Osteoblast (primary cell): Measurements from ENCODE around the gene CHST9. TPM values are rescaled to one million over a fixed set of nuclear protein-coding genes. Genes with fewer than 3 reads are reported as not detected.

Source experiments
- DNase-seq: peaks from one replicate; pipeline ENCODE4 v3.0.0; 2011; ENCODE audit warnings: low spot score, mixed read lengths; ENCODE audit not compliant: insufficient read length; ENCODE audit errors: missing footprints
- H2AFZ ChIP-seq: 2 replicates; pipeline ENCODE4 v1.6.0; 2011; ENCODE audit warnings: mild to moderate bottlenecking, low read length
- H3K27ac ChIP-seq: 2 replicates; pipeline ENCODE4 v1.5.1; 2011; ENCODE audit warnings: mild to moderate bottlenecking, low read depth, low read length, moderate library complexity
- H3K27me3 ChIP-seq: 2 replicates; pipeline ENCODE4 v1.6.0; 2012; ENCODE audit warnings: mild to moderate bottlenecking, control low read depth, inconsistent platforms, low read length, moderate library complexity; ENCODE audit not compliant: insufficient read depth
- H3K36me3 ChIP-seq: 2 replicates; pipeline ENCODE4 v1.5.1; 2011; ENCODE audit warnings: mild to moderate bottlenecking, low read length, control low read depth, moderate library complexity; ENCODE audit not compliant: insufficient read depth
- H3K4me1 ChIP-seq: 2 replicates; pipeline ENCODE4 v1.5.1; 2011; ENCODE audit warnings: mild to moderate bottlenecking, low read length, control low read depth, moderate library complexity; ENCODE audit not compliant: insufficient read depth
- H3K4me2 ChIP-seq: 2 replicates; pipeline ENCODE4 v1.6.0; 2011; ENCODE audit warnings: mild to moderate bottlenecking, low read length; ENCODE audit not compliant: insufficient read depth
- H3K4me3 ChIP-seq: fragments of 200-600 bp; sonication (generic); 3 replicates; pipeline ENCODE4 v1.5.1; 2012; ENCODE audit warnings: mild to moderate bottlenecking, low read length, inconsistent platforms; ENCODE audit not compliant: insufficient read depth
- H3K79me2 ChIP-seq: 2 replicates; pipeline ENCODE4 v1.6.0; 2012; ENCODE audit warnings: mild to moderate bottlenecking, low read length, control low read depth, inconsistent platforms; ENCODE audit not compliant: insufficient read depth
- H3K9me3 ChIP-seq: 2 replicates; pipeline ENCODE4 v1.5.1; 2011; ENCODE audit warnings: low read depth, low read length, control low read depth
- H4K20me1 ChIP-seq: 2 replicates; pipeline ENCODE4 v1.6.0; 2012; ENCODE audit warnings: mild to moderate bottlenecking, low read length, control low read depth; ENCODE audit not compliant: insufficient read depth
- total RNA-seq: library from RNA; depleted of rRNA; stranded (reverse); fragments of >200 nt; gene quantifications from 2 replicates; pipeline ENCODE4 v1.2.3, GENCODE V29; 2012
- TF ChIP-seq, protein P1 (sequence below): IDR thresholded peaks from 2 replicates; pipeline ENCODE4 v1.5.1; 2011; ENCODE audit warnings: mild to moderate bottlenecking, low read depth, low read length, moderate library complexity; ENCODE audit errors: extremely low read depth

The CHST9 gene
- total RNA-seq, 1 donor: not detected

GRCh38 chr18:26999797-27000196 lies 185.3 kb downstream of the CHST9 start:
- Histone ChIP-seq H4K20me1 (no peaks in the 10 kb centered on the region), H3K36me3 (no peaks in the 10 kb centered on the region), H3K27ac (no peak overlapping the region), H3K4me2 (no peak overlapping the region), H3K27me3 (no peaks in the 10 kb centered on the region), H3K4me3 (no peak overlapping the region), H3K4me1 (no peaks in the 10 kb centered on the region), H3K9me3 (no peaks in the 10 kb centered on the region), H3K79me2 (no peaks in the 10 kb centered on the region), H2AFZ (no peak overlapping the region)
- DNase-seq: no peak
- TF ChIP-seq, protein P1, sequence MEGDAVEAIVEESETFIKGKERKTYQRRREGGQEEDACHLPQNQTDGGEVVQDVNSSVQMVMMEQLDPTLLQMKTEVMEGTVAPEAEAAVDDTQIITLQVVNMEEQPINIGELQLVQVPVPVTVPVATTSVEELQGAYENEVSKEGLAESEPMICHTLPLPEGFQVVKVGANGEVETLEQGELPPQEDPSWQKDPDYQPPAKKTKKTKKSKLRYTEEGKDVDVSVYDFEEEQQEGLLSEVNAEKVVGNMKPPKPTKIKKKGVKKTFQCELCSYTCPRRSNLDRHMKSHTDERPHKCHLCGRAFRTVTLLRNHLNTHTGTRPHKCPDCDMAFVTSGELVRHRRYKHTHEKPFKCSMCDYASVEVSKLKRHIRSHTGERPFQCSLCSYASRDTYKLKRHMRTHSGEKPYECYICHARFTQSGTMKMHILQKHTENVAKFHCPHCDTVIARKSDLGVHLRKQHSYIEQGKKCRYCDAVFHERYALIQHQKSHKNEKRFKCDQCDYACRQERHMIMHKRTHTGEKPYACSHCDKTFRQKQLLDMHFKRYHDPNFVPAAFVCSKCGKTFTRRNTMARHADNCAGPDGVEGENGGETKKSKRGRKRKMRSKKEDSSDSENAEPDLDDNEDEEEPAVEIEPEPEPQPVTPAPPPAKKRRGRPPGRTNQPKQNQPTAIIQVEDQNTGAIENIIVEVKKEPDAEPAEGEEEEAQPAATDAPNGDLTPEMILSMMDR: no peak

DNA sequence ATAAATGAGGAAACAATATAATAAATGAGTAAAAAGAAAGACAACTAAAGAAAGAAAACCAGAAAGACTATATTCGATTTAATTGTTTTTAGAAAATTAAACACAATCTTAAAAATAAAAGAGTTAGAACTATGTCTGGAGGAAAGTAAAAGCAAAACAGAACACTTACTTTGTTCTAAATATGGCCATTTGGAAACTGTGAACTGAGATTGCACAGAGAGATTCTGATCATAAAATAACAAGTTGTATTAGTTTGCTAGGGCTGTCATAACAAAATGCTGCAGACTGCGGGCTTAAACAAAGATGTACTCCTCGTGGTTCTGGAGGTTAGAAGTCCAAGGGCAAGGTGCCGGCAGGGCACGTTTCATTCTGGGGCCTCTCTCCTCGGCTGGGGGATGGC lies 191.5 kb downstream of the CHST9 start:
- no peaks in the 10 kb centered on the region for H3K4me1 ChIP-seq
- no peak overlapping the region for H3K27ac ChIP-seq
- no peaks in the 10 kb centered on the region for H4K20me1 ChIP-seq
- no peaks in the 10 kb centered on the region for H3K9me3 ChIP-seq
- no peaks in the 10 kb centered on the region for H3K79me2 ChIP-seq
- H3K4me2 ChIP-seq: no peak overlapping the region
- no peaks in the 10 kb centered on the region for H3K27me3 ChIP-seq
- TF ChIP-seq, protein P1: no peak
- H3K4me3 ChIP-seq: no peak overlapping the region
- H3K36me3 ChIP-seq: no peaks in the 10 kb centered on the region
- DNase-seq: no peak
- no peak overlapping the region for H2AFZ ChIP-seq

- Histone ChIP-seq H3K9me3 (no peaks in the 10 kb centered on the region), H3K27me3 (no peaks in the 10 kb centered on the region), H3K4me3 (no peak overlapping the region), H3K27ac (no peak overlapping the region), H2AFZ (no peak overlapping the region), H3K79me2 (no peaks in the 10 kb centered on the region), H3K4me2 (no peak overlapping the region), H3K4me1 (no peaks in the 10 kb centered on the region), H3K36me3 (no peaks in the 10 kb centered on the region), H4K20me1 (no peaks in the 10 kb centered on the region)
- no peak for DNase-seq
- TF ChIP-seq, protein P1: no peak
These were observed 192.2 kb downstream of the CHST9 start for GRCh38 chr18:26992926-26993325.

DNA sequence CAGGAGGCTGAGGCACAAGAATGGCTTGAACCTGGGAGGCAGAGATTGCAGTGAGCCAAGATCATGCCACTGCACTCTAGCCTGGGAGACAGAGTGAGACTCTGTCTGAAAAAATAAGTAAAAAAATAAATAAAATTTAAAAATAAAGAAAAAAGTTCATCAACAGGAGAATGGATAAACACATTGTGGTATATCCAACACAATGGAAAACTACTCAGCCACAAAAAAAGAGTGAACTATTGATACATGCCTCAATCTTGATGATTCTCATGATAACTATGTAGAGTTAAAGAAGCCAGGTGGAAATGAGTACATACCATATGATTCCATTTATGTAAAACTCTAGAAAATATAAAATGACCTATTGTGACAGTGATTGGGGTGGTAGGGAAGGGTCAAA lies 195.3 kb downstream of the CHST9 start:
- no peak for DNase-seq
- H3K27ac ChIP-seq: no peak overlapping the region
- H2AFZ ChIP-seq: no peak overlapping the region
- H3K79me2 ChIP-seq: no peaks in the 10 kb centered on the region
- H3K4me1 ChIP-seq: no peaks in the 10 kb centered on the region
- no peak overlapping the region for H3K4me3 ChIP-seq
- no peaks in the 10 kb centered on the region for H3K9me3 ChIP-seq
- no peaks in the 10 kb centered on the region for H3K27me3 ChIP-seq
- TF ChIP-seq, protein P1: no peak
- no peaks in the 10 kb centered on the region for H3K36me3 ChIP-seq
- no peaks in the 10 kb centered on the region for H4K20me1 ChIP-seq
- no peak overlapping the region for H3K4me2 ChIP-seq
